Hepatocyte (in vitro differentiated cells): Measurements from ENCODE around the gene UNKL.

Experiments used
- EZH2 ChIP-seq: fragments of 200-600 bp; sonication (generic); IDR thresholded peaks from 2 replicates; pipeline ENCODE4 v1.6.1; 2016; ENCODE audit warnings: antibody characterized with exemption, mild to moderate bottlenecking, borderline replicate concordance
- EZH2phosphoT487 ChIP-seq: fragments of 200-600 bp; sonication (generic); IDR thresholded peaks from one replicate; pipeline ENCODE4 v1.6.1; 2018; ENCODE audit warnings: antibody characterized with exemption, mild to moderate bottlenecking, low read depth, moderate library complexity; ENCODE audit not compliant: unreplicated experiment, severe bottlenecking
- TF ChIP-seq, protein P1 (sequence below): fragments of 200-600 bp; sonication (generic); IDR thresholded peaks from 2 replicates; pipeline ENCODE4 v1.5.1; 2016; ENCODE audit warnings: antibody characterized with exemption, mild to moderate bottlenecking; ENCODE audit not compliant: poor library complexity

DNA sequence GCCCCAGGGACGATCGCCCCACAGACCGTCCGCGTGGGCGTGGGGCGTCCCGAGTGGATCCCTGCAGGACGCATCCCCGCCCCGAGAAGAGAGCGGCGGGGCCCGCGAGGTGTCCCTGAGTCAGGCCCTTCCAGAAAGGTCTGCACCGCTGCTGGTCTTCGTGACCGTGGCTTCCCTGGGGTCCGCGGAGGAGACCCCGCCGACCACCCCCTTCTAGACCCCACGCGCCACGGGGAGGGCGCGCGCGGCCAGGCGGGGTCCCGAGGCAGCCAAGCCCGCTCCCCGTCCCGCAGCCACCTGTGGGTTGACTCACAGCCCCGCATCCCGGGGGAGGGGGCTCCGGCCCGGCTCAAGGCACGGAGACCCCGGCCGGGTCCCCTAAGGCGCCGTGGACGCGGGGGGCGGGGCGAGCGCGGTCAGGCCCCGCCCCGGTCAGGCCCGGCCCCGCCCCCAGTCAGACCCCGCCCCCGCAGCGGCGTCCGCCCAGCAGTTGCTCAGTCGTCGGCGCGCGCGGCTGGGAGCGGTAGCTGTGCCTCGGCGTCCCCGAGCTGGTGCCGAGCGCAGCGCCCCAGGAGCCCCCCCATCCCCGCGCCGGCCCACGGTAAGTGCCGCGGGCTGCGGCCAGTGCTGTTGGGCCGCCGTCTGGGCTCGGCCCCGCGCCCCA, 81.2 kb downstream of the UNKL start, which contains the start of gene BAIAP3:
- no peak for TF ChIP-seq EZH2
- TF ChIP-seq, protein P1, sequence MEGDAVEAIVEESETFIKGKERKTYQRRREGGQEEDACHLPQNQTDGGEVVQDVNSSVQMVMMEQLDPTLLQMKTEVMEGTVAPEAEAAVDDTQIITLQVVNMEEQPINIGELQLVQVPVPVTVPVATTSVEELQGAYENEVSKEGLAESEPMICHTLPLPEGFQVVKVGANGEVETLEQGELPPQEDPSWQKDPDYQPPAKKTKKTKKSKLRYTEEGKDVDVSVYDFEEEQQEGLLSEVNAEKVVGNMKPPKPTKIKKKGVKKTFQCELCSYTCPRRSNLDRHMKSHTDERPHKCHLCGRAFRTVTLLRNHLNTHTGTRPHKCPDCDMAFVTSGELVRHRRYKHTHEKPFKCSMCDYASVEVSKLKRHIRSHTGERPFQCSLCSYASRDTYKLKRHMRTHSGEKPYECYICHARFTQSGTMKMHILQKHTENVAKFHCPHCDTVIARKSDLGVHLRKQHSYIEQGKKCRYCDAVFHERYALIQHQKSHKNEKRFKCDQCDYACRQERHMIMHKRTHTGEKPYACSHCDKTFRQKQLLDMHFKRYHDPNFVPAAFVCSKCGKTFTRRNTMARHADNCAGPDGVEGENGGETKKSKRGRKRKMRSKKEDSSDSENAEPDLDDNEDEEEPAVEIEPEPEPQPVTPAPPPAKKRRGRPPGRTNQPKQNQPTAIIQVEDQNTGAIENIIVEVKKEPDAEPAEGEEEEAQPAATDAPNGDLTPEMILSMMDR, result no peak
- TF ChIP-seq EZH2phosphoT487, result no peak
